C4-2B (cell line): ENCODE data around the gene CHN2.

ENCODE experiments used
- H3K27ac ChIP-seq: fragments of 450-650 bp; 2 replicates; pipeline ENCODE4 v1.5.1; 2017
- ZFX ChIP-seq: fragments of 450-650 bp; IDR thresholded peaks from 2 replicates; pipeline ENCODE4 v1.6.1; 2017
- TF ChIP-seq, protein P1 (sequence below): fragments of 450-650 bp; conservative IDR thresholded peaks from 2 replicates; pipeline ENCODE4 v1.5.1; 2017; ENCODE audit warnings: mild to moderate bottlenecking

CHN2 gene

DNA sequence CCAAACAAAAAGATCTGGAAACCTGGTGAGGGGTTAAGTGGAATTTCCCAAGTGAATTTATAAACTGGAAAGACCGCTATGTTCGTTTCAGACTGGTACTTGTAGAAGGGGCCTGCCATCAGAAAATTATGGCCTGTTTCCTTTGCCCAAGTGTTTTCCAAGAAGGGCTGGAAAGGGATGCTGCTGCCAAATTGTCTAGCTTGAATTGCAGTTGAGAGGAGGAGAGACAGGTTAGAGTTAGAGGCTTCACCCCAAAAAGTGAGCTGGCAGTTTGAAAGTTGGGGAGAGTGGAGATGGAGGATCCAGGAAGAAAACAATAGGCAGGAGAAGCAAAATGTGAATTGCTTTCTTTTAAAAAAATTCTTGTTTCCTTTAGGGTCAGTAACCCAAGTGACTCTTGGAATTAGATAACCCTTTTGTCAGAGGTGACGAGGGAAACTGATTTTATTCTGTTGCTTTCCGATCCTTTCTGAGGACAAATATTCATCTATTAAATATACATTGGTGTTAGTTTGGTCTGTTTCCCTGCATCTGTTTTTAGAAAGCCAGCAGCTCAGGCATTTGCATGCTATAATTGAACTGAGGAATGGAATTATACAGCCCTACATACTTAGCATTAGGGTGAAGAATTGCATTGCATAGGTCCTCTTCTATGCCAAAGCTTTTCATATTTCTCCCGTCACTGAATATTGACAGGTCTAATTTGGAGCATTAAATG, 286.5 kb downstream of the CHN2 start:
- TF ChIP-seq, protein P1, sequence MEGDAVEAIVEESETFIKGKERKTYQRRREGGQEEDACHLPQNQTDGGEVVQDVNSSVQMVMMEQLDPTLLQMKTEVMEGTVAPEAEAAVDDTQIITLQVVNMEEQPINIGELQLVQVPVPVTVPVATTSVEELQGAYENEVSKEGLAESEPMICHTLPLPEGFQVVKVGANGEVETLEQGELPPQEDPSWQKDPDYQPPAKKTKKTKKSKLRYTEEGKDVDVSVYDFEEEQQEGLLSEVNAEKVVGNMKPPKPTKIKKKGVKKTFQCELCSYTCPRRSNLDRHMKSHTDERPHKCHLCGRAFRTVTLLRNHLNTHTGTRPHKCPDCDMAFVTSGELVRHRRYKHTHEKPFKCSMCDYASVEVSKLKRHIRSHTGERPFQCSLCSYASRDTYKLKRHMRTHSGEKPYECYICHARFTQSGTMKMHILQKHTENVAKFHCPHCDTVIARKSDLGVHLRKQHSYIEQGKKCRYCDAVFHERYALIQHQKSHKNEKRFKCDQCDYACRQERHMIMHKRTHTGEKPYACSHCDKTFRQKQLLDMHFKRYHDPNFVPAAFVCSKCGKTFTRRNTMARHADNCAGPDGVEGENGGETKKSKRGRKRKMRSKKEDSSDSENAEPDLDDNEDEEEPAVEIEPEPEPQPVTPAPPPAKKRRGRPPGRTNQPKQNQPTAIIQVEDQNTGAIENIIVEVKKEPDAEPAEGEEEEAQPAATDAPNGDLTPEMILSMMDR = no peak
- TF ChIP-seq ZFX = no peak
- no peak overlapping the region for H3K27ac ChIP-seq

DNA sequence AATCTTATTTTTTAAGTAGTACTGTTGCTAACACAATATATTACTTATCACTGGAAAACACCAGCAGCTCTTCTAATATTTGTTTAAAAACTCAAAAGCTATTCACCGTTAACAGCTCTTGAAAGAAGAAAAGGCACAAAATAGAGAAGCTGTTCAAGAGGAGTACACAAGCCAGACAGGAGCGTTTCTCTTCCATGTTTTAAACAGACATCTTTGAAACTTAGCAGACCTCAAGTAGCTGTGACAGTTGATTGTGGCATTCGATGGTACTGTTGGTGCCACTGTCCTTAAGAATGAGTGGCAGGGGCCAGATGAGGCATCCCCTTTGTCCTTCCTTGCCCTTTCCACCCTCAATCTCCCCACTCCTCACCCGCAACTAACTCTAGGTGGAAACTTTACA, 287.5 kb downstream of the CHN2 start:
- no peak overlapping the region for H3K27ac ChIP-seq
- TF ChIP-seq, protein P1 = no peak
- no peak for TF ChIP-seq ZFX

DNA sequence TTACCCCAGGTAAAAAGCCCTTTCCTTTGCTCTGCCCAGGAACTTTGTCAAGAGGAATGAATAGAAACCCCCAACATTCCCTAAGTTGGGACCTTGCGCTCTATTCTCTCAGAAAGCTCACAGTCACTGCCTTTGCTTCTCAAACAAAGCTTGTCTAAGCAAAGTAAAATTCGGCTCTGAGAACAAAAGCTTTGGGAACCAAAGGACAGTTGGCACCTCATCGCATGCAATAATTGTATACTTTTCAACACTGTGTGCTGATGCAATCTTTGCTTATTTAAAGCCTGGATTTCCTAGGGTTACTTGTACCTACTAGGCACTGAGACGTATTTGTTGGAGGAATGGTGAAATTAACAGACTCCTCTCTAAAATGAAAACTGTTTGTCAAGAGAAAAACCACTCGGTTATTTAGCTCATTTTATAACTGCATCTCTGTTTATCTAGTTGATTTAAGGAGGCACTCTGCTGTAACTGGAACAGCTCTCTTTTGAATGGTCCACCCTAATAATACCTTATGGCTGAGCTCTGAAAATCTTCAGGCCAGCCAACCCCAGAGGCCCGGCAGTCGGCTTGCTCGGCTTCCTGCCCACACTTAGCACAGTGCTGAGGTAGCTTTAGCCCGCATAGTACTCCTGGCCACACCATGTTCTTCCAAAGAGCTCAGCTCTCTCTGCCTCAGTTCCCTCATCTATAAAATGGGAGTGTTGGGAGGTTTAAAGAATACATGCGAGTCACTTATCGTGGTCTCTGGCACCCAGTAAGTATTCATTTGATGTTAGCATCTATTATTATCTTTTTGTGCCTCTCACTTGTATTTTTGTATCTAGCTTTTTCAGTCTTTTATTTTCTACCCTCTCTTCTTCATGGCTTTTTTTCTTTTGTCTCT, 288.9 kb downstream of the CHN2 start:
- no peak overlapping the region for H3K27ac ChIP-seq

DNA sequence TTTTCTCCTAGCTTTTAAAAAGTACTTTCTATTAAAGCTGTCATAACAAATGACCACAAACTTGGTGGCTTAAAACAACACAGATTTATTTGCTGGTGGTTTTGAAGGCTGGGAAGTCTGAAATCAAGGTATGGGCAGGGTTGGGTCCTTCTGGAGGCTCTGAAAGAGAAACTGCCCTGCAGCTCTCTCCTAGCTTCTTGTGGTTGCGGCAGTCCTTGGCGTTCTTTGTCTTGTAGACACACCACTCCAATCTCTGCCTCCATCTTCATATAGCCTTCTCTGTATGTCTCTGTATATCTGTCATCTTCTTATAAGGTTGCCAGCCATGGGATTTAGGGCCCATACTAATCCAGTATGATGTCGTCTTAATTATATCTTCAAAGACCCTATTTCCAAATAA, 289.7 kb downstream of the CHN2 start:
- no peak for TF ChIP-seq ZFX
- TF ChIP-seq, protein P1 = no peak

More for the DNA sequence above, 288.9 kb downstream of the CHN2 start:
- no peak for TF ChIP-seq ZFX
- TF ChIP-seq, protein P1 = no peak

DNA sequence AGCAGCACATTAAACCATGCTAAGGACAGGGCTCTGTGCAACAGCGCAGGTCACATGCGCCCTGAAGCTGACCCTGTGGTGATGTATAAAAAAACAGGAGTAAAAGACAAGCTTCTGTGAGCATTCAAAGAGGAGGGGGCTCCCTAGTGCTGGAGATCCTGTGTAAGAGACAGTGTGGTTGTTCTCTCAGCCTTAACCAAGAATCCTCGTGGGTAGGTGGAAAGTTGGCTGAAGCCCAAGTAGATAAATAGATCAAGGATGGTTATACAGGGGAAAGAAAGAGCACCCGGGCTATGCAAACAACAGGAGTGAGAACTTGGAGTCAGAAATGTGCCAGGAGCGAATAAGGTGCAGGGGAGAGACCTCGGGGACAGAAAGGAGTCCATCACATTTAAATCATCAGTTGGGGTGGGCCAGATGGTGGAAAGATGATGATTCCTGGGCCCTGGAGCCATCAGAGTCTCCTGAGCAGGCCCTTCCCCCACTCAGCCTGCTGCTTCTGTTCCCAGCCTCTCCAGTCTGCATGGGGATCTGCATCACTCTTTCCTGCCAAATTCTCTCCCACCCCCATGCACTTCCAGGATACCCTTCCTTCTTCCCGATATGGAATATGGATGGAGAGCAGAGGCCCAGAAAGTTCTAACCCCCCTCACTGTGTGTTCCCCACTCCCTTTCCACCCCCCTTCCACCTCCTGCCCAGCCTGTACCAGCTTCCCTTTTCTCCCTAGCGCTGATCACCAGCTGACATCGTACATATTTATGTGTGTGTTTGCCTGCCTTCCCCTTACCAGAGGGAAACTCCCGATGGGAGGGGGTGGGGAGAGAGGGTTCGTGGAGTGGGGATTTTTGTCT, 291.0 kb downstream of the CHN2 start:
- no peak overlapping the region for H3K27ac ChIP-seq
- TF ChIP-seq, protein P1 = no peak
- no peak for TF ChIP-seq ZFX

More for the DNA sequence above, 289.7 kb downstream of the CHN2 start:
- H3K27ac ChIP-seq = no peak overlapping the region

DNA sequence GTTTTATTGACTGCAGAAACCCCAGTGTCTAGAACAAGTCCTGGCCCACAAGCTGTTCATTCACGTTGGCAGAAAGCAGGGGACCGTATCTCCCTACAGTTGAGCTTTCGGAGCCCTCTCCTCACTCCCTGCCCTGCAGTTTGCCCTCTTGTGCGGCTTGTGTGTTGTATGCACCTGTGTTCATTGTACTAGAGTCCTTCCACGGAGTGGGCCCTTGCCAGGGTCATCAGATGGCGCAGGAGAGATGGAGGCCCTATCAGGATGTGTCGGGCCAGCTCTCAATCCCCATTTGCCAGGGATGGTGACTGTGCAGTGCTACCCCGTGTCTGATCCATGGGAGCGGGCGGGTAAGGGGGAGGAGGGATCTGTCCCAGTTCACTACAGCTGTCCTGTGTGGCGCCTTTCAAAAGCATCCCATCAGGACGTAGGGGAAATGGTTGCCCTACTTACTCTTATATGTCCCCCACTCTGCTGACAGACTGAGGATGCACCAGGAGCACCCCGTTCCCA, 291.7 kb downstream of the CHN2 start:
- no peak overlapping the region for H3K27ac ChIP-seq
- TF ChIP-seq, protein P1 = no peak
- TF ChIP-seq ZFX = no peak
